ENCODE results near the gene HEATR3. TPM values are rescaled to one million over a fixed set of nuclear protein-coding genes. Genes with fewer than 3 reads are reported as not detected.
A peak's percentile ranks its signal among the peaks of the same experiment; 100 is the strongest.

The HEATR3 gene
- total and polyA plus RNA-seq, 2 of the 13 experiments (the other 11 are each of a cell fraction or from before 2014, with no cell fraction given) = 22.4 to 52.4 TPM

- TF ChIP-seq NONO (IDR thresholded peaks at IDR 0.05) (no peak), NONO (CRISPR knock-in tag; conservative IDR thresholded peaks at IDR 0.05) (peak; percentile 98), MED1 (CRISPR knock-in tag; IDR thresholded peaks at IDR 0.05) (peak; percentile 85), ZGPAT (CRISPR knock-in tag; IDR thresholded peaks at IDR 0.05) (peak; percentile 97), ZNF639 (CRISPR knock-in tag; conservative IDR thresholded peaks at IDR 0.05) (peak; percentile 86), HDAC2 (CRISPR knock-in tag; IDR thresholded peaks at IDR 0.05) (peak; percentile 82), SALL2 (CRISPR knock-in tag; IDR thresholded peaks at IDR 0.05) (peak; percentile 62), ZNF691 (CRISPR knock-in tag; IDR thresholded peaks at IDR 0.05; ENCODE audit: borderline replicate concordance, low read depth) (peak; percentile 84; the same call in 1 of the 2 replicates), ZBTB7B (CRISPR knock-in tag; IDR thresholded peaks at IDR 0.05) (peak; percentile 98), ZNF460 (CRISPR knock-in tag; IDR thresholded peaks at IDR 0.05; ENCODE audit: borderline replicate concordance) (no peak; the same call in 1 of the 2 replicates), ZNF644 (CRISPR knock-in tag; IDR thresholded peaks at IDR 0.05; ENCODE audit: low read depth) (no peak), LBX2 (CRISPR knock-in tag; IDR thresholded peaks at IDR 0.05; ENCODE audit: borderline replicate concordance) (0 out of 2 replicates have a peak, but pooled peaks have one; percentile 36), TBX3 (IDR thresholded peaks at IDR 0.05; ENCODE audit: borderline replicate concordance) (peak; percentile 81), SP140L (CRISPR knock-in tag; IDR thresholded peaks at IDR 0.05; ENCODE audit: borderline replicate concordance) (peak; percentile 39; the same call in 1 of the 2 replicates), SMAD9 (CRISPR knock-in tag; IDR thresholded peaks at IDR 0.05) (no peak), PCBP2 (optimal IDR thresholded peaks at IDR 0.05; ENCODE audit: low read depth, low read length, poor library complexity, severe bottlenecking) (no peak), ATF7-NPFF (CRISPR knock-in tag; IDR thresholded peaks at IDR 0.05; ENCODE audit: low read depth) (no peak; the same call in none of the 2 replicates), KAT8 (CRISPR knock-in tag; IDR thresholded peaks at IDR 0.05) (peak; percentile 95), ZKSCAN8 (CRISPR knock-in tag; IDR thresholded peaks at IDR 0.05; ENCODE audit: borderline replicate concordance) (peak; percentile 89; the same call in 1 of the 2 replicates), ZFP36L1 (CRISPR knock-in tag; IDR thresholded peaks at IDR 0.05) (no peak), NCOA1 (CRISPR knock-in tag; IDR thresholded peaks at IDR 0.05) (peak; percentile 10; the same call in 1 of the 2 replicates), HNRNPH1 (optimal IDR thresholded peaks at IDR 0.05; ENCODE audit: low read depth, low read length) (no peak), ZNF264 (CRISPR knock-in tag; IDR thresholded peaks at IDR 0.05) (peak; percentile 84)
- TF ChIP-seq, protein P1, sequence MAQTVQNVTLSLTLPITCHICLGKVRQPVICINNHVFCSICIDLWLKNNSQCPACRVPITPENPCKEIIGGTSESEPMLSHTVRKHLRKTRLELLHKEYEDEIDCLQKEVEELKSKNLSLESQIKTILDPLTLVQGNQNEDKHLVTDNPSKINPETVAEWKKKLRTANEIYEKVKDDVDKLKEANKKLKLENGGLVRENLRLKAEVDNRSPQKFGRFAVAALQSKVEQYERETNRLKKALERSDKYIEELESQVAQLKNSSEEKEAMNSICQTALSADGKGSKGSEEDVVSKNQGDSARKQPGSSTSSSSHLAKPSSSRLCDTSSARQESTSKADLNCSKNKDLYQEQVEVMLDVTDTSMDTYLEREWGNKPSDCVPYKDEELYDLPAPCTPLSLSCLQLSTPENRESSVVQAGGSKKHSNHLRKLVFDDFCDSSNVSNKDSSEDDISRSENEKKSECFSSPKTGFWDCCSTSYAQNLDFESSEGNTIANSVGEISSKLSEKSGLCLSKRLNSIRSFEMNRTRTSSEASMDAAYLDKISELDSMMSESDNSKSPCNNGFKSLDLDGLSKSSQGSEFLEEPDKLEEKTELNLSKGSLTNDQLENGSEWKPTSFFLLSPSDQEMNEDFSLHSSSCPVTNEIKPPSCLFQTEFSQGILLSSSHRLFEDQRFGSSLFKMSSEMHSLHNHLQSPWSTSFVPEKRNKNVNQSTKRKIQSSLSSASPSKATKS (CRISPR knock-in tag; IDR thresholded peaks at IDR 0.05) = no peak
Measured at GRCh38 chr16:50024684-50025536, 40.9 kb upstream of the HEATR3 start, which contains the start of gene CNEP1R1 (continued).

Data from HepG2 (cell line).